Fibroblast of the conjunctiva (primary cell): Measurements from ENCODE around the gene KAZN.
A peak's percentile ranks its signal among the peaks of the same experiment; 100 is the strongest.
"Not testable (repeated sequence)": the region's sequence is repeated elsewhere in the genome, so short reads cannot be mapped to it uniquely, and the experiment has no call there.

Experiments
- DNase-seq: peaks from one replicate; pipeline ENCODE4 v3.0.0-alpha.2; 2010; ENCODE audit warnings: low read depth

The KAZN gene

GRCh38 chr1:15038232-15039016 is 439.9 kb downstream of the KAZN start:
- no peak for DNase-seq

DNA sequence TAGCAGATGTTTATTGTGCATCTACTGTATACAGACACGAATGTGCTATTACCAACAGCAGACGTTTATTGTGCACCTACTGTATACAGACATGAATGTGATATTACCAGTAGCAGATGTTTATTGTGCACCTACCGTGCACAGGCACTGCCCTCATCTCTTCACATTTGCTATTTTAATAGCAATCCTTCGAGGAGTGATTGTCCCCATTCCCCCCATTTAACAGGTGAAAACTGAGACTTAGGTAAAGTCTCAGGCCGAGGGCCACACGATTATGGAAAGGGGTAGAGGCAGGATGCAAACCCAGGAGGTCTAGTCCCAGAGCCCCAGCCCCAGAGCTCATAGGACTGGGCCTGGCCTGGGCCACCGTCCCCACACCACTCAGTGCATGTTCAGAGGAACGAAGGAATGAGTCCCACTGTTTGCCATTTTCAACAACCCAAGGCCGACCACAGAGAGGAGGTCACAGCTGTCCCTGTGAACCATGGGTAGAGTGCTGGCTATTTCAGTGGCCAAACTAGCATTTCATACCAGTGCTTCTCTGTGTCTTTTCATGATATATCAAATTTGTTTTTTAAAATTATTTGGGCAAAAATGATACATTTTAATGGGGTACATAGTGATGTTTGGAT is 440.6 kb downstream of the KAZN start:
- DNase-seq, result no peak

- no peak for DNase-seq
Observed at GRCh38 chr1:15039901-15040300, 441.4 kb downstream of the KAZN start.

GRCh38 chr1:15040685-15041084 is 442.2 kb downstream of the KAZN start:
- not testable (repeated sequence) for DNase-seq

GRCh38 chr1:15042866-15043265 is 444.4 kb downstream of the KAZN start:
- no peak for DNase-seq

DNA sequence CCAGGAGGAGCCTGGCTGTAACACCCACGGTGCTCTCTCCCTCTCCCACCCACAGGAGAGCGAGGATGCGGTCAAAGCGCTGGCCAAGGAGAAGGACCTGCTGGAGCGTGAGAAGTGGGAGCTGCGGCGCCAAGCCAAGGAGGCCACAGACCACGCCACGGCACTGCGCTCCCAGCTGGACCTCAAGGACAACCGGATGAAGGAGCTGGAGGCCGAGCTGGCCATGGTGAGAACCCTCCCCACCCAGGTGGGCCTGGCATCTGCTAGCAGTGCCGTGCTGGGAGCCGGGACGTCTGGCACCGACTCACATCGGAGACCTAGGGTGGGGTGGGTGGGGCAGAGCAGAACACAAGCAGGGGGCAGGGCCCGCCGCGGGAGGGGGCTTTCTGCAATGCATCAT is 445.4 kb downstream of the KAZN start:
- DNase-seq, result no peak

DNA sequence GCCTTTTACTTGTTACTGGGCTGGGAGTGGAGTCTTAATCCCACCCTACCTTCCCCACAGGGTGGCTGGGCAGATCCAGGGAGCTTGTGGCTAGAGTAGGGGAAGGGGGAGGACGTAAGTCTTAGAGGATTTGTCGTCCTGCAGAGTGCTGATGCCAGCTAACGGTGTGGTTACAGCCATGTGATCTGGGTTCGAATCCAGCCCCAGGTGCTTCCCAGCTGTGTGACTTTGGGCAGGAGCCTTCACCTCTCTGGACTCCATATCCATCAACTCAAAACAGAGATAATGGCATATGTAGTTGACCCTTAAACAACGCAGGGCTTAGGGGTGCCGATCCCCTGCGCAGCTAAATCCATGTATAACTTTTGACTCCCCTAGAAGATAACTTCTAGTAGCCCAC is 446.6 kb downstream of the KAZN start:
- DNase-seq, result no peak

GRCh38 chr1:15046487-15047165 is 448.1 kb downstream of the KAZN start:
- DNase-seq, result peak; percentile 67

- DNase-seq, result no peak
Observed at GRCh38 chr1:15047237-15047636, 448.8 kb downstream of the KAZN start.

DNA sequence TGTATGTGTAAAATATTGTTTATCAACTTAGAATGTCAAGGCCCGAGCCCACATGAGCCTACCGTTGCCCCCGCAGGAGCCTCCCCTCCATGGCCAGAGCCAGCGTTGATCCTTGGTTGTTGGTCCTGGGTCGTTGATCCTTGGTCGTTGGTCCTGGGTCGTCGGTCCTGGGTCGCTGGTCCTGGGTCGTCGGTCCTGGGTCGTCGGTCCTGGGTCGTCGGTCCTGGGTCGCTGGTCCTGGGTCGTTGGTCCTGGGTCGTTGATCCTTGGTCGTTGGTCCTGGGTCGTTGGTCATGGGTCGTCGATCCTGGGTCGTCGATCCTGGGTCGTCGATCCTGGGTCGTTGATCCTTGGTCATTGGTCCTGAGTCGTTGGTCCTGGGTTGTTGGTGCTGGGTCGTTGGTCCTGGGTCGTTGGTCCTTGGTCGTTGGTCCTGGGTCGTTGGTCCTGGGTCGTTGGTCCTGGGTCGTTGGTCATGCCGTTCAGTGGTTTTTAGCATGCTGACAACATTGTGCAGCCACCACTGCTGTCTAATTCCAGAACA is 450.0 kb downstream of the KAZN start:
- no peak for DNase-seq

DNA sequence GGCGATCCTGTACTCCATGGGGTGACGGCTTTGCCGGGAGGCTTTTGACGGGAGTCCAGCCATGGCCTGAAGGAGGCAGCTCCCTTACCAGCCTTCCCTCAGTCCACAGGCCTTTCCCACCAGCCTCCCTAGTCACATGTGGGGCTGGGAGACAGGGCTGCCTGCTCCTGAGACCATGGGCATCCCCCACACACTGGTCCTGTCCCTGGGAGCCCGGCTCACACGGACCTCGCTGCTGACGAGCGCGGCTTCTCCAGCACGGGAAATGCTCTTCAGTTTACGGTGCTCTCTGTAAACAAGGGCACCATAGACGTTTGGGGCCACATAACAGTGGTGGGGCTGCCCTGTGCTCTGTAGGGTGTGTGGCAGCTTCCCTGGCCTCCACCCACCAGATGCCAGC is 450.6 kb downstream of the KAZN start:
- DNase-seq, result no peak

GRCh38 chr1:15051882-15052528 is 453.5 kb downstream of the KAZN start:
- no peak for DNase-seq

DNA sequence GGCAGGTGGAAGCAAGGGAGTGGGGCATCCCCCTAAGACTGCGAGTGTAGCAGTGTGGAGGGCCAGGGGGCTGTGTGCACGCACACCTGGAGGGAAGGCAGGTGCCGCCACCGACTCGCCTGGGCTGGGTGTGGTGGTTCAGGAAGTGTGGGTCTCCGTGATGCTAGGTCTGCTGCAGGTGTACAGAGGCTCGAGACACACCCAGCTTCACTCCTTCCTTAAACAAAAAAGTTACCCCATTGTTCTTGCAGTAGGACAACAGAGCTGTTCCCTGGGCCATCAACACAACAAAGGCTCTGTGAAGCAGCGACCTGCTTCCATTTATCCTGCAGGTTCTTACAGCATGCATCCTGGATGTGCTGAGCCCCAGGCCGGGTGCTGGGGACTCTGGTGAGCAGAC is 454.7 kb downstream of the KAZN start:
- no peak for DNase-seq

DNA sequence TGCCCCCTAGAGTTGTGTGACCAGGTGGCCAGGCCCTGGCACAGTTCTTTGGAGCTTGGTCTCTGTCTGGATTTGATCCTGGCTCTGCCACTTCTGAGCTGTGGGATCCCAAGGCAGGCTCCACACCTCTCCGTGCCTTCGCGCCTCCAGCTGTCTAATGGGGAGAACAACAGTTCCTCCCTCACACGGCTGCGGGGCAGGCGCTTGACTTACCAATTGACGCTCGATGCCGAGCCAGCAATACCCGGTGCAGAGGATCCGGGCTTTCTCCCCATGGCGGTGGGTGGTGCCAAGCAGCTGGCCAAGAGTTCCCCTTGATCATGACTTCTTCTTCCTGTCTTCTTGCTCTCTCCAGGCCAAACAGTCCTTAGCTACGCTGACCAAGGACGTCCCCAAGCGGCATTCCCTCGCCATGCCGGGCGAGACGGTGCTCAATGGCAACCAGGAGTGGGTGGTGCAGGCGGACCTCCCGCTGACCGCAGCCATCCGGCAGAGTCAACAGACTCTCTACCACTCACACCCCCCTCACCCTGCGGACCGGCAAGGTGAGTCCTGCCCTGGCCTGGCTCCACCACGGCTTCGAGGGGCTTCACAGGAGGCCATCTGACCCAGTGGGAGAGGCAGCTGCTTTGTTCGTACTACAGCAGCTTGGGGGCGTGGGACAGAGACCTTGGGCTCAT is 457.4 kb downstream of the KAZN start:
- no peak for DNase-seq

- DNase-seq, result peak; percentile 27
Observed at GRCh38 chr1:15056515-15057285, 458.2 kb downstream of the KAZN start.

DNA sequence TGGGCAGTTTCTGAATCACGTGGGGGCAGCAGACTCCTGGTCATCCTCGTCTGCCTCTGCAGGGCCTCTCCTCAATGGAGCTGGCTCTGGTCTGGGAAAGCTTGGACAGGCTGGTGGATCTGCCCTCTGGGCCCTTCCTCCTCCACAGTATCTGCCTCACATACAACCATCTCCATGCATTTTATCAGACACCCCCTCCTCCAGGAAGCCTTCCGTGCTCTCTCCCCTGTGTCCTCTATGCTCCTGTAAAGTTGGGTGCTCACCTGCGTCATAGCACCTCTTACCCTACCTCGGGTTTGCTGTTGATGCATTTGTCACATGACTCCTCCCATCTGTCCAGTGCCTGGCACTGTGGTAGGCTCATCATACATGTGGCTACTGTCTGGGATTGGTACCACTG is 459.3 kb downstream of the KAZN start:
- DNase-seq, result no peak

GRCh38 chr1:15058261-15058660 is 459.8 kb downstream of the KAZN start:
- DNase-seq, result no peak

DNA sequence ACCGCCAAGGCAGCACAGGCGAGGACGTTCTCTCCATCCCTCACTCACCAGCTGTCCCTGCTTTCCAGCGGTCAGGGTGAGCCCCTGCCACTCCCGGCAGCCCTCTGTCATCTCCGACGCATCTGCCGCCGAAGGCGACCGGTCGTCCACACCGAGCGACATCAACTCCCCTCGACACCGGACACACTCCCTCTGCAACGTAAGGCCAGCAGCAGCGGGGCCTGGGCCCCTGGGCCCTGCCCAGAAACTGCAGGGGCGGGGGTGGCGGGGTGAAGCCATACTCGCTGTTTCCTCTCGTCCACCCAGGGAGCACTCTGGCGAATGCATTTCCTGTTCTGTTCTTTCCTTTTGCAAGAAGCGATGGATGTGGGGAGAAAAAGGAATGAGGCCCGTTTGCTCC is 461.6 kb downstream of the KAZN start:
- no peak for DNase-seq

GRCh38 chr1:15062479-15063099 is 464.1 kb downstream of the KAZN start:
- DNase-seq, result no peak

- no peak for DNase-seq
Observed at GRCh38 chr1:15063346-15063745, 464.9 kb downstream of the KAZN start.

DNA sequence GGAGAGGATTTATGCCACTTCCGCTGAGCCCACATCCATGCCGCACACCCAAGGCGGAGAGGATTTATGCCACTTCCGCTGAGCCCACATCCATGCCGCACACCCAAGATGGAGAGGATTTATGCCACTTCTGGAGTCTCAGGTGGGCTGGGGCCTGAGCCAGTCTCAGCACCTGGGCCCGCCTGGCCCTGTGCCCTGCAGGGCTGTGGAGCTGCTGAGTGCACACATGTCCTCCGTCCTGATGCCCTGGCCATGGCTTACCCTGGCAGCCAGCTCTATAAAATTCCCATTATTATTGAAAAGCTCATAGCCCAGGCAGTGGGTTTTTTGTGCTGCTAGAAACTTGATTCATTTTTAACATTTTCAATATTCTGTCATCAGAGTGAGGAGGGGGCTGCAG is 465.3 kb downstream of the KAZN start:
- DNase-seq, result no peak
